Gastrocnemius medialis (tissue), 4 donors: ENCODE data around the gene MLX. TPM values are rescaled to one million over a fixed set of nuclear protein-coding genes. Genes with fewer than 3 reads are reported as not detected.

Source experiments
- ATAC-seq, 2 donors: fragments of 150-250 bp; one replicate each; pipeline ENCODE4 v1.9.1; 2016
- DNase-seq, 2 donors: peaks; one replicate each; pipeline ENCODE4 v3.0.0-alpha.2; 2019
- H3K27ac ChIP-seq, 4 donors: fragments of 200-600 bp; sonication (generic); 1 replicate in 1 of 4; 2 replicates in 3 of 4; pipeline ENCODE4 v1.5.1; 2016 to 2018; ENCODE audit warnings: mild to moderate bottlenecking in 2 of 4, moderate library complexity in 1 of 4
- H3K27me3 ChIP-seq, 3 donors: fragments of 200-600 bp; sonication (generic) in 2 of 3; 1 replicate in 1 of 3; 2 replicates in 2 of 3; pipeline versions ENCODE4 v1.5.1 to v1.6.0; 2016 to 2019; ENCODE audit warnings: mild to moderate bottlenecking in 1 of 3, moderate library complexity in 1 of 3
- H3K36me3 ChIP-seq, 2 donors: fragments of 200-600 bp; sonication (generic) in 1 of 2; one replicate each; pipeline ENCODE4 v1.5.1; 2017 to 2018
- H3K4me1 ChIP-seq, 2 donors: fragments of 200-600 bp; sonication (generic) in 1 of 2; one replicate each; pipeline ENCODE4 v1.5.1; 2016 to 2017; ENCODE audit warnings: mild to moderate bottlenecking in 2 of 2
- H3K4me3 ChIP-seq, 4 donors: fragments of 200-600 bp; sonication (generic) in 3 of 4; 1 replicate in 1 of 4; 2 replicates in 3 of 4; pipeline ENCODE4 v1.5.1; 2016 to 2019; ENCODE audit warnings: mild to moderate bottlenecking in 2 of 4
- H3K9me3 ChIP-seq, 3 donors: fragments of 200-600 bp; sonication (generic) in 2 of 3; 1 replicate in 1 of 3; 2 replicates in 2 of 3; pipeline ENCODE4 v1.5.1; 2016 to 2019
- CTCF ChIP-seq, 5 experiments: fragments of 450-650 bp in 3 of 5; fragments of 200-600 bp in 2 of 5; sonication (generic) in 2 of 5; IDR thresholded peaks in 4 of 5; conservative IDR thresholded peaks in 1 of 5; 1 replicate in 4 of 5; 2 replicates in 1 of 5; pipeline ENCODE4 v1.5.1; 2016 to 2019; ENCODE audit warnings: antibody characterized with exemption in 5 of 5, mild to moderate bottlenecking in 3 of 5, moderate library complexity in 3 of 5
- POLR2A ChIP-seq, 2 donors: fragments of 450-650 bp; IDR thresholded peaks; one replicate each; pipeline ENCODE4 v1.6.1; 2017; ENCODE audit warnings: antibody characterized with exemption in 2 of 2, mild to moderate bottlenecking in 2 of 2, moderate library complexity in 2 of 2
- in situ Hi-C, 4 donors: fragments of 200-750 bp; cut with MboI; loops; one replicate each; pipeline versions ENCODE4 v1.15.0 to v1.8.0; 2017; ENCODE audit warnings: low sequenced_read_pairs in 4 of 4
- intact Hi-C: fragments of 100-400 bp; cut with DNase I; formaldehyde crosslinking; loops from one replicate; pipeline ENCODE4 v1.15.1; 2023; ENCODE audit warnings: low total_unique reads
- total RNA-seq, 4 donors: library from RNA; depleted of rRNA; stranded (reverse); fragments of >200 nt; gene quantifications; one replicate each; pipeline versions ENCODE4 v1.1.0 to v1.2.3, GENCODE V29; 2016

MLX gene
- 10 to 100 TPM; 49.7 to 81.9 (median 53.8) TPM for total RNA-seq

- H3K27ac ChIP-seq: peak within 1 kb of the TSS; percentile 91 to 97 (median 94)
- peak within 1 kb of the TSS; percentile 84 to 92 (median 86) for H3K4me3 ChIP-seq
- ATAC-seq (peak; percentile 77 to 79), DNase-seq (peak; percentile 91 to 94)
- no peaks in the 10 kb centered on the region for H3K27me3 ChIP-seq
- H3K36me3 ChIP-seq: peaks cover 0 to 58% of the 10 kb centered on the region in 2 donors
- in situ Hi-C loops: no loop called here
- TF ChIP-seq POLR2A (IDR thresholded peaks at IDR 0.05) (peak; percentile 34 to 71), CTCF (IDR thresholded peaks at IDR 0.05 in 4 of 5, conservative IDR thresholded peaks at IDR 0.05 in 1 of 5) (no peak)
- peaks cover 27 to 37% of the 10 kb centered on the region in 2 donors for H3K4me1 ChIP-seq
- H3K9me3 ChIP-seq: no peaks in the 10 kb centered on the region
- intact Hi-C loops: loop anchor here (1.0 kb wide), 1 partner anchor 10 kb away; the partner anchor contains the start of gene PSMC3IP
Observed at GRCh38 chr17:42566883-42567573, at the start of gene MLX. Gene MLX (plus strand): TSS chr17:42567100. CDS start chr17:42567125, 25 bp downstream.

GRCh38 chr17:42517516-42517915, 49.4 kb upstream of the MLX start:
- ATAC-seq (peak; percentile 14 to 24), DNase-seq (peak; percentile 54 to 81)
- H3K27me3 ChIP-seq: no peaks in the 10 kb centered on the region
- TF ChIP-seq CTCF (IDR thresholded peaks at IDR 0.05 in 4 of 5, conservative IDR thresholded peaks at IDR 0.05 in 1 of 5) (peak; percentile 69 to 88 (median 85)), POLR2A (IDR thresholded peaks at IDR 0.05) (no peak)
- in situ Hi-C loops (no loop called here), intact Hi-C loops (loop anchor here (5.0 kb wide), 2 partner anchors 110 to 195 kb away; no protein-coding TSS in a partner anchor)
- peaks cover 0 to 45% of the 10 kb centered on the region in 2 donors for H3K36me3 ChIP-seq
- H3K27ac ChIP-seq: peak overlapping the region; percentile 77 to 89 (median 86)
- H3K4me3 ChIP-seq: no peak overlapping the region
- peaks cover 57 to 65% of the 10 kb centered on the region in 2 donors for H3K4me1 ChIP-seq
- no peaks in the 10 kb centered on the region for H3K9me3 ChIP-seq

DNA sequence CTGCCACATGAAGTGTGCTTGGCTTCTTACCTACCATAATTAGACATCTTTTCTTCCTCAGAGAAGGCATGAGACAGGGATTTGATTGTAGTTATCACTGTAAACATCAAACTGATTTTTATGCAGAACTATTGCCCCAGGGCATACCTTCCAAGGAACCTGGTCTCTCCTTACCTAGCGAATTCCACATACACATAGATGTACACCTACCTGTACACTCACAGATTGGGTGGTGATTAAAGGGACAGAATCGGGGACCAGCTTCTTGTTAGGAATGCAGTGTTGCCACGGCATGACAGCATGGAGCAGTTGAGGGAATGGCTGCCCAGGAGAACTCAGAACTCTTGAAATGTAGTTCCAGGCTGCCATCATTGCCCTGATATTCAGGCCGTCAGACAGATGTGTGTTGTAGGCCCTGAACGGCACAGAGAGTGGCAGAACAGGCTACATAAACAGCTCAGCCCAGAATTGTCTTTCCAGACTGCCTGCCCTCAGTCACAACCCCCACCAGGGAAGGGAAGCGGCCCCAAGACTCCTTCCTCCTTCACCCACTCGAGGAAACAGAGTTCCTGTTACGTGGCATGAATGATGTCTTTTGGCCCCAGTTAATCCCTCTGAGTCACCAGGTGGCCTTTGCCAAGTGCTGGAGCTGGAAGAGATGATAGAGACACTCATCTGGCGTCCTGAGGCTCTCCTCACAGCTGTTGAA, 48.7 kb upstream of the MLX start:
- intact Hi-C loops: loop anchor here (2.0 to 5.0 kb wide), 3 partner anchors 59 to 196 kb away; partner anchors contain the start of gene ATP6V0A1
- TF ChIP-seq POLR2A (IDR thresholded peaks at IDR 0.05) (no peak), CTCF (IDR thresholded peaks at IDR 0.05 in 4 of 5, conservative IDR thresholded peaks at IDR 0.05 in 1 of 5) (no peak)
- Histone ChIP-seq H3K4me3 (no peak overlapping the region), H3K27me3 (no peaks in the 10 kb centered on the region), H3K36me3 (peaks cover 0 to 44% of the 10 kb centered on the region in 2 donors), H3K4me1 (peaks cover 63 to 65% of the 10 kb centered on the region in 2 donors), H3K27ac (peak overlapping the region; percentile 77 to 89 (median 86)), H3K9me3 (no peaks in the 10 kb centered on the region)
- in situ Hi-C loops: no loop called here
- DNase-seq (peak; percentile 73 to 90), ATAC-seq (peak; percentile 74 to 75)

DNA sequence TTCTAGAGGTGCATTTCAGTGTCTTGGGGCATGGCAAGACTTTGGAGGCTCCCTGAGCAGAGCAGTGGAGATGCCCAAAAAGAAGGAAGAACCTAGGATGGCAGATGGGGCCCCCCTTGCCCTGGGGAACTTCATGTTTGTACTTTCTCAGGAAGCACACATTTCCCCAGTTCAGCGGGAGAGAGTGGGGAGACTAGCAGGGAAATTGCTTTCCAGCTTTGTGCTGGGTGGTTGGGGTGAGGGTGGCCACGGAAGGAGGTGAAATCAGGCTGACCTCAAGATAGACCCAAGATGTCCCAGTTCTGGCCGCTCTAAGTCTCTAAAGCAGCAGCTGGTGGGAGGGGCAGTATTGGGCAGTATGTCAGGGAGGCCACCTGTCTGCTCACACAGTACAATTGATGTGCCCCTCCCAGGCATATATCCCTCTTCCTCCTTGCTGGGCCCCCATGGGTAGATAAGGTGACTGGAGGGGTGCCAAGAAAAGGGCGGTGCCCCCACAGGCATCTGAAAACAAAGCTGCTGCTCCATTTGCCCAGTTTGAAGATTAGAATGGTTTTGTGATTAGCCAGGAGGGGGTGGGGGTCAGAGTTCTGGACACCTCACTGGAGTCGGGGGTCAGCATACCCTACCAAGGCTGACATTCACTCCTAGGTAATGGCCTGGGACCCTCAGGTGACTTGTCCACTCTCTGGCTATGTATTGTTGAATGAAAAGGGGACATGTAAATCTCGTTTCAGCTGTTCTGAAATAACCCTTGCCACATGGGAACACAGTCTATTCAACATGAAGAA, 48.0 kb upstream of the MLX start:
- ATAC-seq: peak; percentile 7 to 26
- peak overlapping the region; percentile 77 to 89 (median 86) for H3K27ac ChIP-seq
- intact Hi-C loops: loop anchor here (2.0 to 5.0 kb wide), 3 partner anchors 60 to 197 kb away; partner anchors contain the start of gene ATP6V0A1
- H3K4me1 ChIP-seq: peaks cover 63 to 65% of the 10 kb centered on the region in 2 donors
- DNase-seq: peak in 1 of 2 donors; percentile 61
- no peak for TF ChIP-seq POLR2A (IDR thresholded peaks at IDR 0.05)
- no peak for TF ChIP-seq CTCF (IDR thresholded peaks at IDR 0.05 in 4 of 5, conservative IDR thresholded peaks at IDR 0.05 in 1 of 5)
- in situ Hi-C loops: no loop called here
- H3K36me3 ChIP-seq: peaks cover 0 to 36% of the 10 kb centered on the region in 2 donors
- no peaks in the 10 kb centered on the region for H3K27me3 ChIP-seq
- no peak overlapping the region for H3K4me3 ChIP-seq
- no peaks in the 10 kb centered on the region for H3K9me3 ChIP-seq
